GM18909 (cell line): ENCODE results near the gene MADD.

ENCODE experiments used
- ATAC-seq: cut with Tn5 transposase; IDR thresholded peaks from one replicate; pipeline ENCODE4 v1.9.1; 2021; ENCODE audit warnings: mild to moderate bottlenecking; ENCODE audit not compliant: unreplicated experiment, poor library complexity

The MADD gene

DNA sequence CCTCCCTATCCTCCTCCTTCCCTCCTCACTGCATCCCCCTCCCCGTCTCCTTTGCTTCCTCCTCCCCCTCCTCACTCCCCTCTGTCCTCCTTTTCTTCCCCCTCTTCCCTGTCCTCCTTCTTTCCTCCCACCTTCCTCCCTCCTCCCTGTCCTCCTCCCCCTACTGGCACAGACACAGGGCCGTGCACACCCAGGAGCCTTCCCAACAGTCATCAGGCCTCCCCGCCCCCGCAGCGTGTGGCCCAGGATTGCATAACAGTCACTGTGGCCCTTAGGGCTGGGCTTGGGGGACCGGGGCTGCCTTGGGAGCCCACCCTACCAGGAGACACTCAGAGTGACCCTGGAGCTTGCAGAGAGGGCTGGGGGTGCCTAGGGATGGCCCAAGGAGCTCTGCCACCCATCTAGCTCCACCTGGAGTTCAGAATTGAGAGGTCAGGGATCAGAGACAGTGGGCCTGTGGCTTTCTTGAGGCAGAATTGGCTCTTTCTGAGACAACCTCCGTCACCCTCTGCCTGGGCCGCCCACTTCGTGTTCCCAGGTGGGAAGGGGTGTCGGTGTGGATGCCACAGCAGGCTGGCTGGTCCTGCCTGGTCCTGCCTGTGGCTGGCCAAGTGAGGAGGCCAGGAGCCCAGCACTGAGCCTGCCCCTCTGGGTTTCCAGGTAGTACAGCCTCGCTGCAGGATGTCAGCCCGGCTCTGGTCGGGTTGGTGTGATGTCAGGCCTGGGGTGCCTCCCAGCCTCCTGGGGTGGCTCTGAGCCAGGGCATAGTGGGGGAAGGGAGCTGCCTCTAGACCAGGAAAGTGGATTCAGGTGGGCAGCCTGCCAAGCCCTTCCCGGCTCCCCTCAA lies 106.8 kb downstream of the MADD start:
- ATAC-seq, result peak; percentile 31

- no peak for ATAC-seq
These were observed 107.7 kb downstream of the MADD start for GRCh38 chr11:47377571-47378009.

- ATAC-seq, result peak; percentile 80
These were observed 108.3 kb downstream of the MADD start, which contains the start of gene SPI1 for GRCh38 chr11:47378010-47378835. SPI1 (minus strand) TSS chr11:47378547; CDS start chr11:47378353, 194 bp downstream.

GRCh38 chr11:47378836-47379170 lies 108.9 kb downstream of the MADD start:
- ATAC-seq, result no peak

GRCh38 chr11:47379317-47379716 lies 109.4 kb downstream of the MADD start:
- no peak for ATAC-seq
